H1 (cell line): ENCODE data around the gene VARS2. TPM values are rescaled to one million over a fixed set of nuclear protein-coding genes. Genes with fewer than 3 reads are reported as not detected.

Experiments used
- CTCF ChIA-PET: fragments of 300-600 bp; sonication (Branson Sonifier 250); formaldehyde crosslinking; loops from one replicate; lab custom pipeline; 2021; ENCODE audit not compliant: partially characterized antibody; lab: Charles Lee
- POLR2A ChIA-PET: fragments of 300-600 bp; sonication (Branson Sonifier 250); formaldehyde crosslinking; loops from one replicate; lab custom pipeline; 2021; ENCODE audit warnings: inconsistent platforms; ENCODE audit not compliant: partially characterized antibody; lab: Charles Lee
- DNase-seq, 2 experiments: peaks; one replicate each; pipeline versions ENCODE4 v3.0.0 to v3.0.0-alpha.2; 2010 to 2022; ENCODE audit warnings: low spot score in 2 of 2, low read depth in 1 of 2, mixed read lengths in 1 of 2
- FAIRE-seq: peaks from 2 replicates; lab custom pipeline; 2011; peaks lifted over from hg19 to GRCh38; lab: Jason Lieb, UNC
- H2AFZ ChIP-seq: 2 replicates; pipeline ENCODE4 v1.8.1; 2012; ENCODE audit warnings: low read length, inconsistent platforms
- H2AK5ac ChIP-seq: 2 replicates; pipeline ENCODE4 v1.6.1; 2013; ENCODE audit warnings: low read depth, low read length
- H2BK120ac ChIP-seq: replicated peaks from 2 replicates; pipeline ENCODE3; 2013; ENCODE audit warnings: low read depth, low read length, inconsistent platforms
- H2BK12ac ChIP-seq: 2 replicates; pipeline ENCODE4 v1.6.1; 2013; ENCODE audit warnings: low read depth, low read length
- H2BK15ac ChIP-seq: 2 replicates; pipeline ENCODE4 v1.6.1; 2013; ENCODE audit warnings: low read length
- H2BK20ac ChIP-seq: 2 replicates; pipeline ENCODE4 v1.6.1; 2013; ENCODE audit warnings: low read length
- H2BK5ac ChIP-seq: 2 replicates; pipeline ENCODE4 v1.6.1; 2013; ENCODE audit warnings: low read depth, low read length
- H3K14ac ChIP-seq: 2 replicates; pipeline ENCODE4 v1.6.1; 2013; ENCODE audit warnings: inconsistent platforms; ENCODE audit not compliant: insufficient read length
- H3K18ac ChIP-seq: 2 replicates; pipeline ENCODE4 v1.6.1; 2013; ENCODE audit warnings: low read length; ENCODE audit errors: extremely low read depth
- H3K23ac ChIP-seq: 2 replicates; pipeline ENCODE4 v1.6.1; 2013; ENCODE audit warnings: inconsistent platforms; ENCODE audit not compliant: insufficient read length
- H3K23me2 ChIP-seq: 2 replicates; pipeline ENCODE4 v1.6.1; 2013; ENCODE audit warnings: low read depth, low read length
- H3K27ac ChIP-seq: 2 replicates; pipeline ENCODE4 v1.6.1; 2011; ENCODE audit warnings: low read depth, low read length, inconsistent platforms
- H3K27me3 ChIP-seq, 4 experiments: replicated peaks in 1 of 4; 1 replicate in 1 of 4; 2 replicates in 3 of 4; pipeline versions ENCODE4 v1.6.1 to v1.8.1; 2011 to 2013; ENCODE audit warnings: low read length in 3 of 4, mild to moderate bottlenecking in 3 of 4, inconsistent platforms in 2 of 4, mixed read lengths in 2 of 4, moderate library complexity in 1 of 4; ENCODE audit not compliant: control insufficient read depth in 3 of 4, insufficient read depth in 3 of 4; ENCODE audit errors: extremely low read depth in 1 of 4
- H3K36me3 ChIP-seq, 4 experiments: 2 replicates each; pipeline versions ENCODE4 v1.6.1 to v1.8.1; 2011 to 2013; ENCODE audit warnings: mild to moderate bottlenecking in 4 of 4, low read length in 3 of 4, moderate library complexity in 2 of 4, control low read depth in 1 of 4, inconsistent platforms in 1 of 4; ENCODE audit not compliant: insufficient read depth in 4 of 4, control insufficient read depth in 2 of 4
- H3K4ac ChIP-seq: replicated peaks from 2 replicates; pipeline ENCODE3; 2013; ENCODE audit warnings: low read length, low read depth, mixed read lengths, inconsistent platforms; ENCODE audit not compliant: insufficient read length
- H3K4me1 ChIP-seq, 4 experiments: replicated peaks in 1 of 4; 1 replicate in 1 of 4; 2 replicates in 3 of 4; pipeline versions ENCODE4 v1.6.1 to v1.8.1; 2011 to 2013; ENCODE audit warnings: low read length in 3 of 4, inconsistent platforms in 2 of 4, mixed read lengths in 1 of 4; ENCODE audit not compliant: insufficient read depth in 4 of 4, control insufficient read depth in 3 of 4
- H3K4me2 ChIP-seq, 2 experiments: 2 replicates each; pipeline versions ENCODE4 v1.6.1 to v1.8.1; 2011 to 2013; ENCODE audit warnings: low read depth in 2 of 2, low read length in 2 of 2, control low read depth in 1 of 2, inconsistent platforms in 1 of 2, mild to moderate bottlenecking in 1 of 2; ENCODE audit not compliant: insufficient read depth in 1 of 2
- H3K4me3 ChIP-seq, 4 experiments: fragments of 200-600, 300-600 bp in 1 of 4; sonication (generic), shearing (Covaris generic), sonication (Bioruptor Twin) in 1 of 4; 2 replicates each; pipeline versions ENCODE4 v1.5.1 to v1.8.1; 2011 to 2016; ENCODE audit warnings: low read length in 4 of 4, low read depth in 3 of 4, control low read depth in 2 of 4, inconsistent platforms in 2 of 4, mild to moderate bottlenecking in 2 of 4, mixed read lengths in 1 of 4, moderate library complexity in 1 of 4; ENCODE audit not compliant: insufficient read depth in 2 of 4; ENCODE audit errors: extremely low read depth in 1 of 4
- H3K56ac ChIP-seq: replicated peaks from 2 replicates; pipeline ENCODE3; 2013; ENCODE audit warnings: low read depth, mild to moderate bottlenecking, mixed read lengths, low read length, inconsistent platforms; ENCODE audit not compliant: insufficient read length
- H3K79me1 ChIP-seq: 2 replicates; pipeline ENCODE4 v1.6.1; 2013; ENCODE audit warnings: low read depth, low read length, control low read depth
- H3K79me2 ChIP-seq, 2 experiments: 2 replicates each; pipeline versions ENCODE4 v1.6.1 to v1.8.1; 2012 to 2013; ENCODE audit warnings: low read length in 2 of 2, mild to moderate bottlenecking in 2 of 2, inconsistent platforms in 1 of 2; ENCODE audit not compliant: insufficient read depth in 2 of 2, control insufficient read depth in 1 of 2
- H3K9ac ChIP-seq, 4 experiments: replicated peaks in 1 of 4; 1 replicate in 1 of 4; 2 replicates in 3 of 4; pipeline versions ENCODE4 v1.6.1 to v1.8.1; 2011 to 2013; ENCODE audit warnings: low read depth in 3 of 4, low read length in 3 of 4, control low read depth in 2 of 4, mild to moderate bottlenecking in 2 of 4, moderate library complexity in 2 of 4, inconsistent platforms in 1 of 4; ENCODE audit errors: extremely low read depth in 1 of 4
- H3K9me3 ChIP-seq, 2 experiments: 2 replicates each; pipeline versions ENCODE4 v1.6.1 to v1.8.1; 2012 to 2013; ENCODE audit warnings: mild to moderate bottlenecking in 2 of 2, moderate library complexity in 2 of 2, control low read depth in 1 of 2, inconsistent platforms in 1 of 2, low read depth in 1 of 2, low read length in 1 of 2, mixed read lengths in 1 of 2; ENCODE audit not compliant: insufficient read depth in 2 of 2
- H4K20me1 ChIP-seq, 2 experiments: replicated peaks in 1 of 2; 2 replicates each; pipeline versions ENCODE3 to v1.8.1; 2011 to 2013; ENCODE audit warnings: inconsistent platforms in 2 of 2, low read length in 2 of 2, mild to moderate bottlenecking in 1 of 2; ENCODE audit not compliant: insufficient read depth in 2 of 2, control insufficient read depth in 1 of 2
- H4K5ac ChIP-seq: 2 replicates; pipeline ENCODE4 v1.6.1; 2013; ENCODE audit warnings: low read length, low read depth, mixed read lengths, inconsistent platforms; ENCODE audit not compliant: insufficient read length
- H4K8ac ChIP-seq: 2 replicates; pipeline ENCODE4 v1.8.0; 2013; ENCODE audit warnings: mild to moderate bottlenecking, moderate library complexity, low read length, inconsistent platforms; ENCODE audit not compliant: insufficient read depth; ENCODE audit errors: extremely low read depth
- H4K91ac ChIP-seq: replicated peaks from 2 replicates; pipeline ENCODE3; 2013; ENCODE audit warnings: low read length, mixed read lengths, inconsistent platforms; ENCODE audit not compliant: insufficient read length
- ATF2 ChIP-seq: IDR thresholded peaks from 2 replicates; pipeline ENCODE4 v1.6.1; 2012; ENCODE audit warnings: low read length, inconsistent platforms
- BACH1 ChIP-seq: IDR thresholded peaks from 2 replicates; pipeline ENCODE4 v1.6.1; 2012; ENCODE audit warnings: low read length, improper control_type of control experiment
- BRCA1 ChIP-seq: IDR thresholded peaks from 2 replicates; pipeline ENCODE4 v1.6.1; 2012; ENCODE audit warnings: low read depth, low read length, improper control_type of control experiment
- CBX5 ChIP-seq: fragments of 300-800, 300-1000 bp; sonication (generic); IDR thresholded peaks from 2 replicates; pipeline ENCODE4 v1.7.1; 2016; ENCODE audit warnings: antibody characterized with exemption, low read length, low read depth
- GABPA ChIP-seq: IDR thresholded peaks from 2 replicates; pipeline ENCODE4 v1.6.1; 2011; ENCODE audit warnings: mild to moderate bottlenecking, low read length, moderate library complexity, borderline replicate concordance; ENCODE audit not compliant: insufficient read depth
- HDAC6 ChIP-seq: IDR thresholded peaks from one replicate; pipeline ENCODE4 v1.7.1; 2012; ENCODE audit warnings: low read depth, mild to moderate bottlenecking, inconsistent platforms, low read length, moderate library complexity
- NRF1 ChIP-seq: IDR thresholded peaks from 2 replicates; pipeline ENCODE4 v1.6.1; 2011; ENCODE audit warnings: mild to moderate bottlenecking, low read depth, low read length, improper control_type of control experiment
- PHF8 ChIP-seq: fragments of 200-600 bp; sonication (generic); conservative IDR thresholded peaks from 2 replicates; pipeline ENCODE4 v1.7.1; 2012; ENCODE audit warnings: low read depth, mild to moderate bottlenecking, inconsistent platforms, low read length, moderate library complexity
- RBBP5 ChIP-seq: IDR thresholded peaks from 2 replicates; pipeline ENCODE4 v1.7.1; 2012; ENCODE audit warnings: low read depth, mild to moderate bottlenecking, inconsistent platforms, low read length, moderate library complexity, borderline replicate concordance
- SRF ChIP-seq: IDR thresholded peaks from 2 replicates; pipeline ENCODE4 v1.6.1; 2011; ENCODE audit warnings: mild to moderate bottlenecking, low read depth, low read length, moderate library complexity
- TBP ChIP-seq: IDR thresholded peaks from 2 replicates; pipeline ENCODE4 v1.6.1; 2011; ENCODE audit warnings: low read depth, low read length, improper control_type of control experiment
- WGBS, 2 experiments: shearing (Covaris generic) in 1 of 2; methylation state at CpG; one replicate each; pipeline versions ENCODE4 v1.1.6 to v1.1.7; 2013 to 2015; ENCODE audit warnings: low lambda C conversion rate in 2 of 2, mixed read lengths in 2 of 2, inconsistent platforms in 1 of 2, low coverage in 1 of 2, missing lambda C conversion rate in 1 of 2; ENCODE audit not compliant: insufficient replicate concordance in 2 of 2, insufficient coverage in 1 of 2, insufficient read length in 1 of 2; ENCODE audit errors: extremely low coverage in 1 of 2, missing lambda C conversion rate in 1 of 2; 5-methylcytosine and 5-hydroxymethylcytosine counted together
- polyA plus RNA-seq, 7 experiments: library from polyadenylated mRNA; depleted of rRNA in 3 of 7; stranded (reverse) in 5 of 7; unstranded in 2 of 7; fragments of >200 nt in 5 of 7; fragments of 200-250 nt in 2 of 7; gene quantifications; 1 replicate in 5 of 7; 2 replicates in 1 of 7; 4 replicates in 1 of 7; pipeline versions ENCODE4 v1.2.1 to v1.2.3, GENCODE V29; 2011 to 2013; ENCODE audit warnings: missing spikeins in 2 of 7, mixed read lengths in 2 of 7
- total RNA-seq: library from RNA; stranded (reverse); fragmentation: NEBNext Ultra II Directional; extraction: Animal tissue kit (Norgen Biotek cat#: 25700); gene quantifications from 2 replicates; pipeline ENCODE4 v1.2.1, GENCODE V29; 2021

VARS2 gene
- total and polyA plus RNA-seq, 2 of the 8 experiments (the other 6 are each of a cell fraction or from before 2014, with no cell fraction given), result 26.8 to 47.7 TPM

- POLR2A ChIA-PET, result interaction anchor here (0.8 to 2.1 kb wide), 3 partner anchors 10 to 157 kb away, joined by 3 to 8 read pairs (median 3); partner anchors contain the start of gene MUCL3
- no peak overlapping the region for H4K5ac ChIP-seq
- 89% methylated on average over 4 of the region's 4 CpGs; no CpG with 5 or more reads in 1 of the 2 experiments for WGBS, 2 experiments
- no peak overlapping the region for H3K9ac ChIP-seq
- no peaks in the 10 kb centered on the region for H3K79me1 ChIP-seq
- H3K56ac ChIP-seq, result no peak overlapping the region
- TF ChIP-seq BACH1 (no peak), GABPA (no peak), CBX5 (no peak), SRF (no peak), NRF1 (no peak), TBP (no peak), RBBP5 (no peak), PHF8 (no peak), BRCA1 (no peak), HDAC6 (no peak), ATF2 (no peak)
- no peak overlapping the region for H2BK20ac ChIP-seq
- H4K20me1 ChIP-seq, result no peaks in the 10 kb centered on the region
- no peak overlapping the region for H2BK120ac ChIP-seq
- H2AK5ac ChIP-seq, result no peak overlapping the region
- H3K36me3 ChIP-seq, result peaks cover 0 to 15% (median 9%) of the 10 kb centered on the region in 4 experiments; a peak in 5 of 8 replicates
- DNase-seq (no peak), FAIRE-seq (no peak)
- no peak overlapping the region for H3K14ac ChIP-seq
- H3K79me2 ChIP-seq, result no peaks in the 10 kb centered on the region
- H3K4me1 ChIP-seq, result 0 out of 7 replicates have a peak, but pooled peaks cover 0 to 3% (median 0%) of the 10 kb centered on the region in 4 experiments
- no peak overlapping the region for H3K4me3 ChIP-seq
- H2BK15ac ChIP-seq, result no peak overlapping the region
- H3K9me3 ChIP-seq, result peaks cover 0 to 6% of the 10 kb centered on the region in 2 experiments; a peak in 2 of 4 replicates
- H3K18ac ChIP-seq, result no peak overlapping the region
- H3K23ac ChIP-seq, result no peak overlapping the region
- 0 out of 2 replicates have a peak, but pooled peaks cover 4% of the 10 kb centered on the region for H3K23me2 ChIP-seq
- CTCF ChIA-PET, result interaction anchor here (1.2 to 4.2 kb wide), 9 partner anchors 8 to 199 kb away, joined by 3 to 18 read pairs (median 6); no protein-coding TSS in a partner anchor
- H3K27me3 ChIP-seq, result no peaks in the 10 kb centered on the region
- H2BK5ac ChIP-seq, result no peak overlapping the region
- no peak overlapping the region for H2AFZ ChIP-seq
- no peak overlapping the region for H2BK12ac ChIP-seq
- H3K4ac ChIP-seq, result no peak overlapping the region
- H3K27ac ChIP-seq, result no peak overlapping the region
- no peak overlapping the region for H3K4me2 ChIP-seq
- H4K91ac ChIP-seq, result no peak overlapping the region
- H4K8ac ChIP-seq, result no peak overlapping the region
Measured at GRCh38 chr6:30930506-30930905, 16.5 kb downstream of the VARS2 start.
